SK-MEL-5 (cell line): ENCODE data around the gene VPS13A. TPM values are rescaled to one million over a fixed set of nuclear protein-coding genes. Genes with fewer than 3 reads are reported as not detected.
A peak's percentile ranks its signal among the peaks of the same experiment; 100 is the strongest.

Experiments
- DNase-seq: peaks from one replicate; pipeline ENCODE4 v3.0.0-alpha.2; 2016; ENCODE audit warnings: low read depth, low spot score
- in situ Hi-C: cut with HindIII; loops from 2 replicates; pipeline ENCODE4 v1.10.0; 2016; ENCODE audit warnings: low sequenced_read_pairs, high pct_unique_total_duplicates, low pct_unique_long_range_greater_than_20kb
- polyA plus RNA-seq, 2 experiments: library from polyadenylated mRNA; depleted of rRNA; stranded (reverse); fragments of >200 nt; gene quantifications; 2 replicates each; pipeline ENCODE4 v1.2.3, GENCODE V29; 2015
- total RNA-seq: library from RNA; depleted of rRNA; stranded (reverse); fragments of >200 nt; shearing (Covaris generic); gene quantifications from 2 replicates; pipeline ENCODE4 v1.2.3, GENCODE V29; 2014; rRNA removed

The VPS13A gene
- total RNA-seq = 22.8 and 27.0 TPM in 2 replicates
- polyA plus RNA-seq (2015; cell fraction: cytosol; rRNA removed) = 8.9 and 9.0 TPM in 2 replicates
- polyA plus RNA-seq (2015; cell fraction: nucleus; rRNA removed) = 144 and 182 TPM in 2 replicates

GRCh38 chr9:77177143-77177893 lies at the start of gene VPS13A:
TSS of gene VPS13A (plus strand) at chr9:77177534. CDS start at chr9:77177705, 171 bp downstream.
- DNase-seq = peak; percentile 95
- in situ Hi-C loops = no loop called here

- no peak for DNase-seq
- in situ Hi-C loops = no loop called here
These were observed 49.1 kb upstream of the VPS13A start for GRCh38 chr9:77128125-77128789.

- no peak for DNase-seq
- in situ Hi-C loops = no loop called here
These were observed 45.9 kb upstream of the VPS13A start for GRCh38 chr9:77131399-77131798.

GRCh38 chr9:77133011-77133410 lies 44.3 kb upstream of the VPS13A start:
- DNase-seq = no peak
- in situ Hi-C loops = no loop called here

- no peak for DNase-seq
These were observed 35.0 kb upstream of the VPS13A start for GRCh38 chr9:77142366-77142765.

GRCh38 chr9:77149879-77150278 lies 27.5 kb upstream of the VPS13A start:
- no peak for DNase-seq
- in situ Hi-C loops = no loop called here

More at GRCh38 chr9:77142366-77142765, 35.0 kb upstream of the VPS13A start:
- in situ Hi-C loops = no loop called here

GRCh38 chr9:77152289-77152688 lies 25.0 kb upstream of the VPS13A start:
- in situ Hi-C loops = no loop called here
- DNase-seq = no peak

- DNase-seq = no peak
- in situ Hi-C loops = no loop called here
These were observed 20.5 kb upstream of the VPS13A start for GRCh38 chr9:77156646-77157371.

- DNase-seq = no peak
- in situ Hi-C loops = no loop called here
These were observed 18.4 kb upstream of the VPS13A start for GRCh38 chr9:77158772-77159513.

- in situ Hi-C loops = no loop called here
- no peak for DNase-seq
These were observed 16.1 kb upstream of the VPS13A start for GRCh38 chr9:77161191-77161590.

GRCh38 chr9:77161966-77162365 lies 15.4 kb upstream of the VPS13A start:
- DNase-seq = no peak
- in situ Hi-C loops = no loop called here

GRCh38 chr9:77162366-77162765 lies 15.0 kb upstream of the VPS13A start:
- DNase-seq = no peak
- in situ Hi-C loops = no loop called here

- in situ Hi-C loops = no loop called here
- no peak for DNase-seq
These were observed 13.4 kb upstream of the VPS13A start for GRCh38 chr9:77163884-77164283.

- in situ Hi-C loops = no loop called here
These were observed 11.1 kb upstream of the VPS13A start for GRCh38 chr9:77166193-77166592.

GRCh38 chr9:77170991-77171699 lies 6.2 kb upstream of the VPS13A start:
- DNase-seq = no peak
- in situ Hi-C loops = no loop called here

More at GRCh38 chr9:77166193-77166592, 11.1 kb upstream of the VPS13A start:
- DNase-seq = no peak

GRCh38 chr9:77175151-77175550 lies 2.2 kb upstream of the VPS13A start:
- in situ Hi-C loops = no loop called here

GRCh38 chr9:77176106-77176505 lies 1.2 kb upstream of the VPS13A start:
- in situ Hi-C loops = no loop called here
- no peak for DNase-seq

More at GRCh38 chr9:77175151-77175550, 2.2 kb upstream of the VPS13A start:
- DNase-seq = no peak
